ENCODE data around the gene SIGLECL1. TPM values are rescaled to one million over a fixed set of nuclear protein-coding genes. Genes with fewer than 3 reads are reported as not detected.

Gene SIGLECL1
- polyA plus RNA-seq, 1 donor from 2014 or later = not detected

- H3K9me3 ChIP-seq (ENCODE audit: low read length) = no peaks in the 10 kb centered on the region
- H3K9me2 ChIP-seq (ENCODE audit: insufficient read depth, low read length) = no peaks in the 10 kb centered on the region
- H3K27me3 ChIP-seq (ENCODE audit: insufficient read depth, low read depth, low read length) = no peaks in the 10 kb centered on the region
- H3K9ac ChIP-seq (ENCODE audit: low read length) = no peak overlapping the region
- TF ChIP-seq MXI1 (conservative IDR thresholded peaks at IDR 0.05; ENCODE audit: poor library complexity, severe bottlenecking) = no peak
- TF ChIP-seq, protein P1, sequence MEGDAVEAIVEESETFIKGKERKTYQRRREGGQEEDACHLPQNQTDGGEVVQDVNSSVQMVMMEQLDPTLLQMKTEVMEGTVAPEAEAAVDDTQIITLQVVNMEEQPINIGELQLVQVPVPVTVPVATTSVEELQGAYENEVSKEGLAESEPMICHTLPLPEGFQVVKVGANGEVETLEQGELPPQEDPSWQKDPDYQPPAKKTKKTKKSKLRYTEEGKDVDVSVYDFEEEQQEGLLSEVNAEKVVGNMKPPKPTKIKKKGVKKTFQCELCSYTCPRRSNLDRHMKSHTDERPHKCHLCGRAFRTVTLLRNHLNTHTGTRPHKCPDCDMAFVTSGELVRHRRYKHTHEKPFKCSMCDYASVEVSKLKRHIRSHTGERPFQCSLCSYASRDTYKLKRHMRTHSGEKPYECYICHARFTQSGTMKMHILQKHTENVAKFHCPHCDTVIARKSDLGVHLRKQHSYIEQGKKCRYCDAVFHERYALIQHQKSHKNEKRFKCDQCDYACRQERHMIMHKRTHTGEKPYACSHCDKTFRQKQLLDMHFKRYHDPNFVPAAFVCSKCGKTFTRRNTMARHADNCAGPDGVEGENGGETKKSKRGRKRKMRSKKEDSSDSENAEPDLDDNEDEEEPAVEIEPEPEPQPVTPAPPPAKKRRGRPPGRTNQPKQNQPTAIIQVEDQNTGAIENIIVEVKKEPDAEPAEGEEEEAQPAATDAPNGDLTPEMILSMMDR (IDR thresholded peaks at IDR 0.05; ENCODE audit: poor library complexity, severe bottlenecking) = no peak
- no peak for TF ChIP-seq RAD21 (conservative IDR thresholded peaks at IDR 0.05)
- TF ChIP-seq EP300 (conservative IDR thresholded peaks at IDR 0.05; ENCODE audit: poor library complexity, severe bottlenecking) = no peak
- no peak for TF ChIP-seq EZH2 (IDR thresholded peaks at IDR 0.05; ENCODE audit: borderline replicate concordance, insufficient read depth, low read length, poor library complexity, severe bottlenecking)
- TF ChIP-seq POLR2AphosphoS5 (IDR thresholded peaks at IDR 0.05) = no peak
- TF ChIP-seq SMC3 (conservative IDR thresholded peaks at IDR 0.05; ENCODE audit: poor library complexity) = no peak
- no peak for TF ChIP-seq REST (IDR thresholded peaks at IDR 0.05; ENCODE audit: borderline replicate concordance)
- no peak for TF ChIP-seq TAF1 (IDR thresholded peaks at IDR 0.05; ENCODE audit: low read depth)
- H3K4me2 ChIP-seq (ENCODE audit: low read length) = no peak overlapping the region
- H4K20me1 ChIP-seq (ENCODE audit: insufficient read depth) = no peaks in the 10 kb centered on the region
- H3F3A ChIP-seq (ENCODE audit: insufficient read depth, low read length, poor library complexity, severe bottlenecking) = no peaks in the 10 kb centered on the region
- no peak overlapping the region for H2AFZ ChIP-seq (ENCODE audit: low read depth, low read length)
- no peaks in the 10 kb centered on the region for H3K79me2 ChIP-seq (replicated peaks; ENCODE audit: insufficient read depth, low read length)
- H3K4me3 ChIP-seq (ENCODE audit: low read length) = no peak overlapping the region
- no peaks in the 10 kb centered on the region for H3K36me3 ChIP-seq (ENCODE audit: insufficient read depth, low read length)
- no peak overlapping the region for H3K27ac ChIP-seq (ENCODE audit: low read length)
Observed at GRCh38 chr19:51242881-51243630, 7.8 kb upstream of the SIGLECL1 start.

DNA sequence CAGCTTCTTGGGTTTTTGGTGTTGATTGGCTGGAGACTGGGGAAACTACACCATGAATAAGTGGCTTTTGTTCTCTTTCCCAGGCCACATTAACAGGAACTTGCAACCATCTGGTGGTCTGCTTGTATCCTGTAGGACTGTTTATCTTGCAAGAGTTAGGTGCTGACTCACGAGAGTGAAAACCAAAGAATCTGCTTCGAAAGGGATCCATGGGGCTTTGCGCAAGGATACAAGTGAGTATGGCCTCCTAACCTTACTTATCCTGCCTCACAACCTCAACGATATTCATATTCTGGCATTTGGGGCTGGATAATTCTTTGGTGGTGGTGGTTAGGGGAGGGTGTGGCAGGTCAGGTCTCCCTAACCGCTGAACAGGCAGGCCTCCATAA, 4.7 kb upstream of the SIGLECL1 start:
- Histone ChIP-seq H3K4me3 (ENCODE audit: low read length) (no peak overlapping the region), H3K9me2 (ENCODE audit: insufficient read depth, low read length) (no peaks in the 10 kb centered on the region), H3K9ac (ENCODE audit: low read length) (no peak overlapping the region), H2AFZ (ENCODE audit: low read depth, low read length) (no peak overlapping the region), H3K79me2 (replicated peaks; ENCODE audit: insufficient read depth, low read length) (no peaks in the 10 kb centered on the region), H3K36me3 (ENCODE audit: insufficient read depth, low read length) (no peaks in the 10 kb centered on the region), H4K20me1 (ENCODE audit: insufficient read depth) (no peaks in the 10 kb centered on the region), H3K4me2 (ENCODE audit: low read length) (no peak overlapping the region), H3K27ac (ENCODE audit: low read length) (no peak overlapping the region), H3F3A (ENCODE audit: insufficient read depth, low read length, poor library complexity, severe bottlenecking) (no peaks in the 10 kb centered on the region), H3K9me3 (ENCODE audit: low read length) (no peaks in the 10 kb centered on the region), H3K27me3 (ENCODE audit: insufficient read depth, low read depth, low read length) (no peaks in the 10 kb centered on the region)
- TF ChIP-seq TAF1 (IDR thresholded peaks at IDR 0.05; ENCODE audit: low read depth) (no peak), EZH2 (IDR thresholded peaks at IDR 0.05; ENCODE audit: borderline replicate concordance, insufficient read depth, low read length, poor library complexity, severe bottlenecking) (no peak), REST (IDR thresholded peaks at IDR 0.05; ENCODE audit: borderline replicate concordance) (no peak), EP300 (conservative IDR thresholded peaks at IDR 0.05; ENCODE audit: poor library complexity, severe bottlenecking) (no peak), POLR2AphosphoS5 (IDR thresholded peaks at IDR 0.05) (no peak), SMC3 (conservative IDR thresholded peaks at IDR 0.05; ENCODE audit: poor library complexity) (no peak)

All from neural cell (in vitro differentiated cells).